GM12878 (cell line): ENCODE results near the gene PCCA. TPM values are rescaled to one million over a fixed set of nuclear protein-coding genes. Genes with fewer than 3 reads are reported as not detected.
"Not testable (repeated sequence)": the region's sequence is repeated elsewhere in the genome, so short reads cannot be mapped to it uniquely, and the experiment has no call there.

ENCODE experiments used
- ATAC-seq: fragments of 200-7000 bp; cut with Tn5 transposase; 3 replicates; pipeline ENCODE4 v1.9.1; 2020; ENCODE audit warnings: mild to moderate bottlenecking, moderate library complexity
- BruUV-seq: library from RNA; stranded (reverse); fragments of 400-500 nt; replicated peaks from 2 replicates; lab custom pipeline; 2021; lab: Mats Ljungman, UMichigan
- CTCF ChIA-PET: fragments of 300-600 bp; sonication (Branson Sonifier 250); formaldehyde crosslinking; extraction: SDS; loops from one replicate; lab custom pipeline; 2021; ENCODE audit warnings: inconsistent platforms; lab: Yijun Ruan, JAX
- POLR2A ChIA-PET: fragments of 350-600 bp; formaldehyde crosslinking; extraction: SDS; loops from one replicate; lab custom pipeline; 2021; ENCODE audit warnings: inconsistent platforms; lab: Charles Lee
- RAD21 ChIA-PET: fragments of 300-600 bp; sonication (Branson Sonifier 250); formaldehyde crosslinking; loops from one replicate; lab custom pipeline; 2023; ENCODE audit warnings: antibody characterized with exemption; ENCODE audit not compliant: unreplicated experiment; lab: Charles Lee
- SMC1A ChIA-PET: fragments of 300-600 bp; sonication (Branson Sonifier 250); formaldehyde crosslinking; loops from one replicate; lab custom pipeline; 2023; ENCODE audit not compliant: unreplicated experiment, uncharacterized antibody; lab: Charles Lee
- DNase-seq: peaks from one replicate; pipeline ENCODE4 v3.0.0-alpha.2; 2011; ENCODE audit warnings: low read depth, low spot score
- FAIRE-seq: peaks from 3 replicates; lab custom pipeline; 2011; peaks lifted over from hg19 to GRCh38; lab: Jason Lieb, UNC
- H2AFZ ChIP-seq: 2 replicates; pipeline ENCODE4 v1.6.0; 2011; ENCODE audit warnings: low read depth, low read length, control low read depth; ENCODE audit not compliant: control insufficient read depth
- H3K27ac ChIP-seq: 2 replicates; pipeline ENCODE4 v1.5.1; 2011; ENCODE audit warnings: control low read depth; ENCODE audit not compliant: control insufficient read depth, insufficient read depth
- H3K27me3 ChIP-seq, 2 experiments: replicated peaks in 1 of 2; 2 replicates each; pipeline versions ENCODE4 v1.6.0 to v1.6.1; 2011; ENCODE audit warnings: low read length in 1 of 2; ENCODE audit not compliant: control insufficient read depth in 2 of 2, insufficient read depth in 2 of 2
- H3K36me3 ChIP-seq, 2 experiments: 2 replicates each; pipeline ENCODE4 v1.5.1; 2011; ENCODE audit warnings: low read length in 1 of 2; ENCODE audit not compliant: control insufficient read depth in 2 of 2, insufficient read depth in 2 of 2
- H3K4me1 ChIP-seq: 2 replicates; pipeline ENCODE4 v1.6.1; 2011; ENCODE audit warnings: mild to moderate bottlenecking, low read length, moderate library complexity, mixed read lengths; ENCODE audit not compliant: control insufficient read depth, insufficient read depth
- H3K4me2 ChIP-seq: 2 replicates; pipeline ENCODE4 v1.6.0; 2011; ENCODE audit warnings: control low read depth; ENCODE audit not compliant: control insufficient read depth, insufficient read depth
- H3K4me3 ChIP-seq: fragments of 200-600 bp; sonication (generic); 2 replicates; pipeline ENCODE4 v1.5.1; 2016
- H3K79me2 ChIP-seq: 2 replicates; pipeline ENCODE4 v1.6.0; 2011; ENCODE audit warnings: low read length; ENCODE audit not compliant: control insufficient read depth, insufficient read depth
- H3K9ac ChIP-seq: 2 replicates; pipeline ENCODE4 v1.8.0; 2011; ENCODE audit warnings: low read length, control low read depth, mixed read lengths; ENCODE audit not compliant: control insufficient read depth, insufficient read depth
- H3K9me3 ChIP-seq: replicated peaks from 3 replicates; pipeline ENCODE4 v1.5.1; 2011; ENCODE audit warnings: mild to moderate bottlenecking, low read length; ENCODE audit not compliant: control insufficient read depth, insufficient read depth
- H4K20me1 ChIP-seq: 2 replicates; pipeline ENCODE4 v1.6.0; 2011; ENCODE audit not compliant: control insufficient read depth, insufficient read depth
- EED ChIP-seq: sonication (generic); IDR thresholded peaks from 2 replicates; pipeline ENCODE4 v1.6.1; 2016; ENCODE audit warnings: antibody characterized with exemption, low read depth
- MEF2A ChIP-seq: IDR thresholded peaks from 2 replicates; pipeline ENCODE4 v1.6.1; 2011; ENCODE audit warnings: low read depth, mild to moderate bottlenecking, low read length, moderate library complexity; ENCODE audit not compliant: insufficient read depth
- NFYA ChIP-seq: IDR thresholded peaks from 2 replicates; pipeline ENCODE4 v1.6.1; 2011; ENCODE audit warnings: low read depth, mild to moderate bottlenecking, low read length, improper control_type of control experiment, borderline replicate concordance
- SMAD5 ChIP-seq: IDR thresholded peaks from 2 replicates; pipeline ENCODE4 v1.6.1; 2016; ENCODE audit warnings: antibody characterized with exemption, low read depth
- TAF1 ChIP-seq: IDR thresholded peaks from 2 replicates; pipeline ENCODE4 v1.6.1; 2011; ENCODE audit warnings: mild to moderate bottlenecking, low read depth, low read length, borderline replicate concordance
- WGBS: methylation state at CpG from one replicate; pipeline ENCODE4 v1.1.6; 2016; ENCODE audit warnings: low lambda C conversion rate; ENCODE audit not compliant: insufficient replicate concordance, insufficient coverage; ENCODE audit errors: missing lambda C conversion rate; 5-methylcytosine and 5-hydroxymethylcytosine counted together
- in situ Hi-C: fragments of 300-500 bp; cut with MboI; formaldehyde crosslinking; loops from 9 replicates; pipeline ENCODE4 v1.14.3; 2018; ENCODE audit warnings: mixed read lengths
- intact Hi-C: fragments of 100-400 bp; cut with micrococcal nuclease; formaldehyde crosslinking; loops from one replicate; pipeline ENCODE4 v1.14.2; 2022; ENCODE audit not compliant: unreplicated experiment
- polyA plus RNA-seq, 11 experiments: library from polyadenylated mRNA; depleted of rRNA in 4 of 11; unstranded in 6 of 11; stranded (reverse) in 5 of 11; fragments of >200 nt; fragmentation: Nextera tagmentation in 4 of 11; fragmentation: Illumina TruSeq in 1 of 11; extraction: Ambion mirVana in 4 of 11; extraction: Trizol in 1 of 11; gene quantifications; 1 replicate in 1 of 11; 2 replicates in 10 of 11; pipeline versions ENCODE4 v1.2.1 to v1.2.3, GENCODE V29; 2011 to 2016; ENCODE audit warnings: inconsistent platforms in 2 of 11, missing spikeins in 2 of 11, low read depth in 1 of 11
- total RNA-seq, 4 experiments: library from RNA; depleted of rRNA in 3 of 4; stranded (reverse); fragments of >200 nt in 3 of 4; fragmentation: Illumina TruSeq in 1 of 4; extraction: Trizol in 1 of 4; gene quantifications; 2 replicates each; pipeline versions ENCODE4 v1.2.1 to v1.2.3, GENCODE V29; 2013 to 2021
- TF ChIP-seq, protein P1 (sequence below): fragments of 450-650 bp; IDR thresholded peaks from 2 replicates; pipeline ENCODE4 v1.6.1; 2017; ENCODE audit warnings: antibody characterized with exemption, mild to moderate bottlenecking, moderate library complexity

PCCA gene
- total and polyA plus RNA-seq, 10 of the 15 experiments (the other 5 are each of a cell fraction or from before 2014, with no cell fraction given): 5.9 to 18.2 (median 12.4) TPM

DNA sequence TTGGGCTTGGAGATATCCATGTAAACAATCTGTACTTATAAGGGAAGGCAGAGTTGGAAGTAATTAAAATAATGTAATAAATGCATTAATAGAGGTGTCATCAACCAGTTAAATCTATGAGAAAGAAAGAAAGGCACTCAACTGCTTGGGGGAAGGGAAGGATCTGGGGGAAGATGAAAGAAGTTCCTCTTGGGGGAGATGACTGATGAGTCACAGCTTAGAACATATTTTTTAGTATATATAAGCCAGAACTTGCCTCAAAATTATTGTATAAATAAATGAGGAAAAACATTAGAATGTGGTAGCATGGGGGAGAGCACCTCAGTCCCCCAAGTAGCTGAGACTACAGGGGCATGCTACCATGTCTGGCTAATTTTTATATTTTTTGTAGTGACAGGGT lies 293.9 kb downstream of the PCCA start (continued):
- TF ChIP-seq EED (no peak), NFYA (no peak), MEF2A (no peak)

DNA sequence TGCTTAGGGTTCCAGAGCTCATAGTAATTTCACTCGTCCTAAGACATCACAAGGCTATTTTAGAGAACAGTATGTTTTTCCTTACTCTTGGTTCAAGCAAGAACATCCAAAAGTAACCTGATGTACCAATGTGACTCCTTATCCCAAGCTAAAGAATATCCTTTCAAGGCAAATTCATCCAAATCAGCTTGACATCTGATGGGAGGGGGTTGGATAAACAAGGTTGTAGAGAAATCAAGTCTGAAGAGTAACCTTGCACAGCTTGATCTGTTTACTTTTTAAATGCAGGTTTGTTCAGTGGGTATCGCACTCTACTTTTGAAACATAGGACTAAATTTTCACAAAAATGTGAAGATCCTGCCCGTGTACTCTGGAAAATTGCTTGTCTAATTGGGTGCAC lies 298.5 kb downstream of the PCCA start:
- Histone ChIP-seq H3K27ac (no peak overlapping the region), H3K4me2 (no peak overlapping the region), H4K20me1 (no peaks in the 10 kb centered on the region), H2AFZ (no peak overlapping the region), H3K4me1 (no peaks in the 10 kb centered on the region; the same call in 1 of the 2 replicates), H3K9ac (no peak overlapping the region), H3K27me3 (no peaks in the 10 kb centered on the region), H3K9me3 (no peaks in the 10 kb centered on the region; the same call in 2 of the 3 replicates), H3K79me2 (no peaks in the 10 kb centered on the region), H3K36me3 (no peaks in the 10 kb centered on the region), H3K4me3 (no peak overlapping the region)
- ChIA-PET RAD21 (no interaction called here), SMC1A (no interaction called here), POLR2A (no interaction called here), CTCF (no interaction called here)
- in situ Hi-C loops: no loop called here
- no peak for ATAC-seq
- DNase-seq: no peak
- intact Hi-C loops: no loop called here
- TF ChIP-seq SMAD5 (no peak), TAF1 (no peak)
- TF ChIP-seq, protein P1, sequence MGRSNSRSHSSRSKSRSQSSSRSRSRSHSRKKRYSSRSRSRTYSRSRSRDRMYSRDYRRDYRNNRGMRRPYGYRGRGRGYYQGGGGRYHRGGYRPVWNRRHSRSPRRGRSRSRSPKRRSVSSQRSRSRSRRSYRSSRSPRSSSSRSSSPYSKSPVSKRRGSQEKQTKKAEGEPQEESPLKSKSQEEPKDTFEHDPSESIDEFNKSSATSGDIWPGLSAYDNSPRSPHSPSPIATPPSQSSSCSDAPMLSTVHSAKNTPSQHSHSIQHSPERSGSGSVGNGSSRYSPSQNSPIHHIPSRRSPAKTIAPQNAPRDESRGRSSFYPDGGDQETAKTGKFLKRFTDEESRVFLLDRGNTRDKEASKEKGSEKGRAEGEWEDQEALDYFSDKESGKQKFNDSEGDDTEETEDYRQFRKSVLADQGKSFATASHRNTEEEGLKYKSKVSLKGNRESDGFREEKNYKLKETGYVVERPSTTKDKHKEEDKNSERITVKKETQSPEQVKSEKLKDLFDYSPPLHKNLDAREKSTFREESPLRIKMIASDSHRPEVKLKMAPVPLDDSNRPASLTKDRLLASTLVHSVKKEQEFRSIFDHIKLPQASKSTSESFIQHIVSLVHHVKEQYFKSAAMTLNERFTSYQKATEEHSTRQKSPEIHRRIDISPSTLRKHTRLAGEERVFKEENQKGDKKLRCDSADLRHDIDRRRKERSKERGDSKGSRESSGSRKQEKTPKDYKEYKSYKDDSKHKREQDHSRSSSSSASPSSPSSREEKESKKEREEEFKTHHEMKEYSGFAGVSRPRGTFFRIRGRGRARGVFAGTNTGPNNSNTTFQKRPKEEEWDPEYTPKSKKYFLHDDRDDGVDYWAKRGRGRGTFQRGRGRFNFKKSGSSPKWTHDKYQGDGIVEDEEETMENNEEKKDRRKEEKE: no peak
- no peak for FAIRE-seq
- 98% methylated on average over 3 of the region's 3 CpGs for WGBS
- no TSS peak for BruUV-seq

DNA sequence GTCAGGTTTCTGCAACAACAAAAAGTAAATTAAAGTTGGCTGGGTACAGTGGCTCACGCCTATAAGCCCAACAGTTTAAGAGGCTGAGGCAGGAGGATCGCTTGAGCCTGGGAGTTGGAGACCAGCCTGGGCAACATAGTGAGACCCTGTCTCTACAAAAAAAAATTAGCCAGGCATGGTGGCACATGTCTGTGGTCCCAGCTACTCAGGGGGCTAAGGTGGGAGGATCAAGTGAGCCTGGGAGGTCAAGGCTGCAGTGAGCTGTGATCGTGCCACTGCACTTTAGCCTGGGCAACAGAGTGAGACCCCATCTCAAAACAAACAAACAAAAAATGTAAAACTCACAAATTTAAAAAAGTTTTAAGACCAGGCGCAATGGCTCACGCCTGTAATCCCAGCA lies 299.3 kb downstream of the PCCA start:
- H4K20me1 ChIP-seq, H2AFZ ChIP-seq, H3K79me2 ChIP-seq, BruUV-seq, H3K4me2 ChIP-seq, ATAC-seq, H3K9me3 ChIP-seq, FAIRE-seq, POLR2A ChIA-PET, DNase-seq, H3K9ac ChIP-seq, H3K4me1 ChIP-seq, H3K4me3 ChIP-seq, H3K36me3 ChIP-seq, RAD21 ChIA-PET, H3K27ac ChIP-seq, CTCF ChIA-PET, intact Hi-C loops, SMC1A ChIA-PET, H3K27me3 ChIP-seq, in situ Hi-C loops: not testable (repeated sequence)
- 96% methylated on average over 5 of the region's 5 CpGs for WGBS
